HFFc6 (cell line): ENCODE data around the gene ACAD8. TPM values are rescaled to one million over a fixed set of nuclear protein-coding genes. Genes with fewer than 3 reads are reported as not detected.

Experiments used
- DNase-seq: peaks from one replicate; pipeline ENCODE4 v3.0.0-alpha.2; 2018
- H3K27ac Mint-ChIP-seq: 2 replicates; pipeline ENCODE4 v1.8.0; 2020; ENCODE audit warnings: mild to moderate bottlenecking, mixed read lengths
- H3K27me3 Mint-ChIP-seq: 2 replicates; pipeline ENCODE4 v1.8.0; 2021; ENCODE audit warnings: mild to moderate bottlenecking, moderate library complexity, mixed read lengths; ENCODE audit not compliant: insufficient read depth
- H3K36me3 Mint-ChIP-seq: 2 replicates; pipeline ENCODE4 v1.8.0; 2021; ENCODE audit warnings: low read depth, mixed read lengths
- H3K4me1 Mint-ChIP-seq: 2 replicates; pipeline ENCODE4 v1.8.0; 2020; ENCODE audit warnings: low read depth, mixed read lengths
- H3K4me3 Mint-ChIP-seq: 2 replicates; pipeline ENCODE4 v1.8.0; 2020; ENCODE audit warnings: mild to moderate bottlenecking, moderate library complexity, mixed read lengths
- H3K9me3 Mint-ChIP-seq: 2 replicates; pipeline ENCODE4 v1.8.0; 2020; ENCODE audit warnings: mild to moderate bottlenecking, mixed read lengths
- CTCF ChIP-seq: fragments of 200-600 bp; sonication (generic); IDR thresholded peaks from 2 replicates; pipeline ENCODE4 v1.5.0; 2021; ENCODE audit warnings: antibody characterized with exemption, mild to moderate bottlenecking
- total RNA-seq, 6 experiments: library from RNA; stranded (reverse); fragmentation: NEBNext Ultra II Directional; extraction: Animal tissue kit (Norgen Biotek cat#: 25700); gene quantifications; 2 replicates in 1 of 6; 3 replicates in 5 of 6; pipeline ENCODE4 v1.2.3, GENCODE V29; 2021

ACAD8 gene
- total RNA-seq, 6 experiments from 2014 or later = 11.8 to 15.7 (median 13.8) TPM

GRCh38 chr11:134257101-134257500 is 3.7 kb downstream of the ACAD8 start:
- H3K27ac Mint-ChIP-seq = no peak overlapping the region
- H3K36me3 Mint-ChIP-seq = peaks cover 12% of the 10 kb centered on the region
- no peaks in the 10 kb centered on the region; the same call in 1 of the 2 replicates for H3K27me3 Mint-ChIP-seq
- peaks cover 17% of the 10 kb centered on the region for H3K4me1 Mint-ChIP-seq
- TF ChIP-seq CTCF = no peak
- H3K4me3 Mint-ChIP-seq = no peak overlapping the region
- DNase-seq = no peak
- no peaks in the 10 kb centered on the region for H3K9me3 Mint-ChIP-seq

- peaks cover 12% of the 10 kb centered on the region for H3K36me3 Mint-ChIP-seq
- no peak for TF ChIP-seq CTCF
- no peak overlapping the region for H3K4me3 Mint-ChIP-seq
- no peaks in the 10 kb centered on the region for H3K9me3 Mint-ChIP-seq
- H3K27me3 Mint-ChIP-seq = no peaks in the 10 kb centered on the region; the same call in 1 of the 2 replicates
- no peak for DNase-seq
- no peak overlapping the region for H3K27ac Mint-ChIP-seq
- peaks cover 11% of the 10 kb centered on the region for H3K4me1 Mint-ChIP-seq
Measured at GRCh38 chr11:134258577-134258976, 5.2 kb downstream of the ACAD8 start.

GRCh38 chr11:134260503-134260902 is 7.1 kb downstream of the ACAD8 start:
- H3K36me3 Mint-ChIP-seq = peaks cover 12% of the 10 kb centered on the region
- no peaks in the 10 kb centered on the region for H3K27me3 Mint-ChIP-seq
- no peak overlapping the region for H3K27ac Mint-ChIP-seq
- no peaks in the 10 kb centered on the region for H3K4me1 Mint-ChIP-seq
- H3K4me3 Mint-ChIP-seq = no peak overlapping the region
- H3K9me3 Mint-ChIP-seq = no peaks in the 10 kb centered on the region
- no peak for DNase-seq
- no peak for TF ChIP-seq CTCF

- H3K9me3 Mint-ChIP-seq = no peaks in the 10 kb centered on the region
- no peaks in the 10 kb centered on the region for H3K27me3 Mint-ChIP-seq
- no peak overlapping the region for H3K27ac Mint-ChIP-seq
- H3K4me3 Mint-ChIP-seq = no peak overlapping the region
- TF ChIP-seq CTCF = no peak
- DNase-seq = no peak
- H3K36me3 Mint-ChIP-seq = peaks cover 12% of the 10 kb centered on the region
- H3K4me1 Mint-ChIP-seq = peaks cover 2% of the 10 kb centered on the region
Measured at GRCh38 chr11:134260983-134261382, 7.6 kb downstream of the ACAD8 start.

GRCh38 chr11:134261626-134262488 is 8.5 kb downstream of the ACAD8 start:
- peaks cover 10% of the 10 kb centered on the region for H3K4me1 Mint-ChIP-seq
- peak; percentile 79 for TF ChIP-seq CTCF
- no peak overlapping the region for H3K27ac Mint-ChIP-seq
- H3K27me3 Mint-ChIP-seq = no peaks in the 10 kb centered on the region
- DNase-seq = peak; percentile 23
- H3K36me3 Mint-ChIP-seq = peaks cover 12% of the 10 kb centered on the region
- no peaks in the 10 kb centered on the region for H3K9me3 Mint-ChIP-seq
- no peak overlapping the region for H3K4me3 Mint-ChIP-seq
